ENCODE data around the gene ABCC9. TPM values are rescaled to one million over a fixed set of nuclear protein-coding genes. Genes with fewer than 3 reads are reported as not detected.

The ABCC9 gene
- total RNA-seq, 1 experiment from 2014 or later, result 0.03 TPM

DNA sequence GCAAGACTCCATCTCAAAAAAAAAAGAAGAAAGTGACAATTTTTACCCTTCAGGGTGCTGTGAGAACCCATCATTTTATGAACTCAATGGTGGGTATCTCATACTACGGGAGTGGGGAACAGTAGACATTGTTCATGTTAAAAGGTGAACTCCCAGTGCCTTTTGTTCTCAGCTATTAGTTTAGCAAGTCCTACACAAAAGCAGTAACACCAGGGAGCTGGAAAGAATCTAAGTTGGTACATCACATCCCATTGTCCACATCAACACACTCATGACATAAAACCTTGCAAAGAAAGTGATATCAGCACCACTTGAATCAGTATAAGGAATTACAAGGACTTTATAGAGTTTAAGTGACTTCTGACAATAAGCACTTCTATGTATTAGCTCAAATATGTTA lies 47.4 kb upstream of the ABCC9 start:
- in situ Hi-C loops (cut with HindIII; ENCODE audit: low pct_unique_long_range_greater_than_20kb, low sequenced_read_pairs), result no loop called here
- BruUV-seq (replicated peaks), result no TSS peak
- ChIA-PET CTCF (interaction anchor here (2.6 kb wide), 1 partner anchor 291 kb away, joined by 13 read pairs; no protein-coding TSS in a partner anchor), POLR2A (no interaction called here)
- Histone ChIP-seq H3K4me1 (ENCODE audit: control insufficient read depth, insufficient read depth, low read length) (no peaks in the 10 kb centered on the region), H3K27ac (ENCODE audit: low read length) (no peak overlapping the region), H3K4me3 (ENCODE audit: low read depth in 2 of 2, low read length in 2 of 2) (no peak overlapping the region), H3K9me3 (ENCODE audit: control insufficient read depth, insufficient read depth, low read depth, low read length) (no peaks in the 10 kb centered on the region), H3K36me3 (ENCODE audit: control insufficient read depth, insufficient read depth, low read length) (no peaks in the 10 kb centered on the region), H3K27me3 (ENCODE audit: control insufficient read depth, insufficient read depth, low read length) (no peaks in the 10 kb centered on the region)
- ATAC-seq (no peak), DNase-seq (ENCODE audit: low read depth, low spot score) (no peak)
- intact Hi-C loops (cut with micrococcal nuclease; ENCODE audit: unreplicated experiment), result loop anchor here (5.0 kb wide), 1 partner anchor 291 kb away; no protein-coding TSS in a partner anchor
- TF ChIP-seq, protein P1, sequence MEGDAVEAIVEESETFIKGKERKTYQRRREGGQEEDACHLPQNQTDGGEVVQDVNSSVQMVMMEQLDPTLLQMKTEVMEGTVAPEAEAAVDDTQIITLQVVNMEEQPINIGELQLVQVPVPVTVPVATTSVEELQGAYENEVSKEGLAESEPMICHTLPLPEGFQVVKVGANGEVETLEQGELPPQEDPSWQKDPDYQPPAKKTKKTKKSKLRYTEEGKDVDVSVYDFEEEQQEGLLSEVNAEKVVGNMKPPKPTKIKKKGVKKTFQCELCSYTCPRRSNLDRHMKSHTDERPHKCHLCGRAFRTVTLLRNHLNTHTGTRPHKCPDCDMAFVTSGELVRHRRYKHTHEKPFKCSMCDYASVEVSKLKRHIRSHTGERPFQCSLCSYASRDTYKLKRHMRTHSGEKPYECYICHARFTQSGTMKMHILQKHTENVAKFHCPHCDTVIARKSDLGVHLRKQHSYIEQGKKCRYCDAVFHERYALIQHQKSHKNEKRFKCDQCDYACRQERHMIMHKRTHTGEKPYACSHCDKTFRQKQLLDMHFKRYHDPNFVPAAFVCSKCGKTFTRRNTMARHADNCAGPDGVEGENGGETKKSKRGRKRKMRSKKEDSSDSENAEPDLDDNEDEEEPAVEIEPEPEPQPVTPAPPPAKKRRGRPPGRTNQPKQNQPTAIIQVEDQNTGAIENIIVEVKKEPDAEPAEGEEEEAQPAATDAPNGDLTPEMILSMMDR (IDR thresholded peaks at IDR 0.05), result no peak
- TF ChIP-seq TCF7L2 (IDR thresholded peaks at IDR 0.05; ENCODE audit: low read depth, low read length) (no peak), SIN3A (IDR thresholded peaks at IDR 0.05; ENCODE audit: borderline replicate concordance, insufficient read depth, low read depth, low read length) (no peak), POLR2AphosphoS5 (IDR thresholded peaks at IDR 0.05; ENCODE audit: low read depth, low read length) (no peak)
- TF ChIP-seq, protein P2, sequence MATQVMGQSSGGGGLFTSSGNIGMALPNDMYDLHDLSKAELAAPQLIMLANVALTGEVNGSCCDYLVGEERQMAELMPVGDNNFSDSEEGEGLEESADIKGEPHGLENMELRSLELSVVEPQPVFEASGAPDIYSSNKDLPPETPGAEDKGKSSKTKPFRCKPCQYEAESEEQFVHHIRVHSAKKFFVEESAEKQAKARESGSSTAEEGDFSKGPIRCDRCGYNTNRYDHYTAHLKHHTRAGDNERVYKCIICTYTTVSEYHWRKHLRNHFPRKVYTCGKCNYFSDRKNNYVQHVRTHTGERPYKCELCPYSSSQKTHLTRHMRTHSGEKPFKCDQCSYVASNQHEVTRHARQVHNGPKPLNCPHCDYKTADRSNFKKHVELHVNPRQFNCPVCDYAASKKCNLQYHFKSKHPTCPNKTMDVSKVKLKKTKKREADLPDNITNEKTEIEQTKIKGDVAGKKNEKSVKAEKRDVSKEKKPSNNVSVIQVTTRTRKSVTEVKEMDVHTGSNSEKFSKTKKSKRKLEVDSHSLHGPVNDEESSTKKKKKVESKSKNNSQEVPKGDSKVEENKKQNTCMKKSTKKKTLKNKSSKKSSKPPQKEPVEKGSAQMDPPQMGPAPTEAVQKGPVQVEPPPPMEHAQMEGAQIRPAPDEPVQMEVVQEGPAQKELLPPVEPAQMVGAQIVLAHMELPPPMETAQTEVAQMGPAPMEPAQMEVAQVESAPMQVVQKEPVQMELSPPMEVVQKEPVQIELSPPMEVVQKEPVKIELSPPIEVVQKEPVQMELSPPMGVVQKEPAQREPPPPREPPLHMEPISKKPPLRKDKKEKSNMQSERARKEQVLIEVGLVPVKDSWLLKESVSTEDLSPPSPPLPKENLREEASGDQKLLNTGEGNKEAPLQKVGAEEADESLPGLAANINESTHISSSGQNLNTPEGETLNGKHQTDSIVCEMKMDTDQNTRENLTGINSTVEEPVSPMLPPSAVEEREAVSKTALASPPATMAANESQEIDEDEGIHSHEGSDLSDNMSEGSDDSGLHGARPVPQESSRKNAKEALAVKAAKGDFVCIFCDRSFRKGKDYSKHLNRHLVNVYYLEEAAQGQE (IDR thresholded peaks at IDR 0.05; ENCODE audit: insufficient read depth in 1 of 2, low read depth in 2 of 2, low read length in 1 of 2), result no peak

DNA sequence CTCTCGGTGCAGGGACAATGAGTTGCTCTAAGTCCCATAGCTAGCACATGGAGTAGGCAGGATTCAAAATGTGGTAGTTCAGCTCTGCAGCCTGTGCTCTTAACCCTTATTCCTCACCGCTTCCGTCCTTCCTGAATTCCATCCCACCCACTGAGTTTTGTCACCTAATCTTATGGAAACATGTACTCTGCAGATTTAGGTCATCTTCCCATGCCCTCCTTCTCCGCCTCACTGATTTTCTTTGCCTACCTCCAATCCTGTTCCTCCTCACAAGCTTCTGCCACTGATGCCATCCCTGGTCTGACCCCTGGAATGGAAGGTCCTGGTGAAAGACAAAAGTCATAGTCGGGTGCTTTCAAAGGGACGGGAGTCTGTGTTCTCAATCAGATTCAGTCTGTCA lies 46.5 kb upstream of the ABCC9 start:
- BruUV-seq (replicated peaks), result no TSS peak
- DNase-seq (ENCODE audit: low read depth, low spot score) (no peak), ATAC-seq (no peak)
- Histone ChIP-seq H3K36me3 (ENCODE audit: control insufficient read depth, insufficient read depth, low read length) (no peaks in the 10 kb centered on the region), H3K9me3 (ENCODE audit: control insufficient read depth, insufficient read depth, low read depth, low read length) (no peaks in the 10 kb centered on the region), H3K27ac (ENCODE audit: low read length) (no peak overlapping the region), H3K27me3 (ENCODE audit: control insufficient read depth, insufficient read depth, low read length) (no peaks in the 10 kb centered on the region), H3K4me3 (ENCODE audit: low read depth in 2 of 2, low read length in 2 of 2) (no peak overlapping the region), H3K4me1 (ENCODE audit: control insufficient read depth, insufficient read depth, low read length) (no peaks in the 10 kb centered on the region)
- ChIA-PET CTCF (no interaction called here), POLR2A (no interaction called here)
- intact Hi-C loops (cut with micrococcal nuclease; ENCODE audit: unreplicated experiment), result loop anchor here (5.0 kb wide), 1 partner anchor 290 kb away; no protein-coding TSS in a partner anchor
- in situ Hi-C loops (cut with HindIII; ENCODE audit: low pct_unique_long_range_greater_than_20kb, low sequenced_read_pairs), result no loop called here
- TF ChIP-seq TCF7L2 (IDR thresholded peaks at IDR 0.05; ENCODE audit: low read depth, low read length) (no peak), SIN3A (IDR thresholded peaks at IDR 0.05; ENCODE audit: borderline replicate concordance, insufficient read depth, low read depth, low read length) (no peak), POLR2AphosphoS5 (IDR thresholded peaks at IDR 0.05; ENCODE audit: low read depth, low read length) (no peak)
- TF ChIP-seq, protein P1 (IDR thresholded peaks at IDR 0.05), result no peak
- TF ChIP-seq, protein P2 (IDR thresholded peaks at IDR 0.05; ENCODE audit: insufficient read depth in 1 of 2, low read depth in 2 of 2, low read length in 1 of 2), result no peak
